22Rv1 (cell line): ENCODE data around the gene TMTC1.
"Not testable (repeated sequence)": the region's sequence is repeated elsewhere in the genome, so short reads cannot be mapped to it uniquely, and the experiment has no call there.

Experiments
- H3K27ac ChIP-seq: fragments of 450-650 bp; 2 replicates; pipeline ENCODE4 v1.5.1; 2017
- ZFX ChIP-seq: fragments of 450-650 bp; IDR thresholded peaks from 2 replicates; pipeline ENCODE4 v1.6.1; 2017; ENCODE audit warnings: antibody characterized with exemption, borderline replicate concordance
- TF ChIP-seq, protein P1 (sequence below): fragments of 450-650 bp; IDR thresholded peaks from 2 replicates; pipeline ENCODE4 v1.5.1; 2017; ENCODE audit warnings: mild to moderate bottlenecking

The TMTC1 gene

DNA sequence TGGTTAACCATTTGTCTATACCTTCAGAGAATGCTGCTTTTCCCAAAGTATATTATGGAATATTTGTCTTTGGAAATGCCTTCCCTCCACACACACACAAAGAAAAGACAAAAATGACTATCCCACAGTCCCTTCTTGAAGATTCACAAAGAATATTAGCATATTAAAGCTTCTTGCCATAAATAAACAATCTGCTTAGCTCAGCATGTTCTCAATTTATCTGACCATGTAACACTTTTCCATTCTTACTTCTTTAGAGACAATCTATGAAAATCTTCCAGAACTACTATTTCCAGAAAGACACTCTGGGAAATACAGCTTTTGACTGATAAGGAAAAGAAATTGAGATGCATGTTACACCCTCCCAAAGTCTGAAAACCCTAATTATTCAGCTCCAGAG, 227.4 kb downstream of the TMTC1 start:
- no peak for TF ChIP-seq ZFX
- TF ChIP-seq, protein P1, sequence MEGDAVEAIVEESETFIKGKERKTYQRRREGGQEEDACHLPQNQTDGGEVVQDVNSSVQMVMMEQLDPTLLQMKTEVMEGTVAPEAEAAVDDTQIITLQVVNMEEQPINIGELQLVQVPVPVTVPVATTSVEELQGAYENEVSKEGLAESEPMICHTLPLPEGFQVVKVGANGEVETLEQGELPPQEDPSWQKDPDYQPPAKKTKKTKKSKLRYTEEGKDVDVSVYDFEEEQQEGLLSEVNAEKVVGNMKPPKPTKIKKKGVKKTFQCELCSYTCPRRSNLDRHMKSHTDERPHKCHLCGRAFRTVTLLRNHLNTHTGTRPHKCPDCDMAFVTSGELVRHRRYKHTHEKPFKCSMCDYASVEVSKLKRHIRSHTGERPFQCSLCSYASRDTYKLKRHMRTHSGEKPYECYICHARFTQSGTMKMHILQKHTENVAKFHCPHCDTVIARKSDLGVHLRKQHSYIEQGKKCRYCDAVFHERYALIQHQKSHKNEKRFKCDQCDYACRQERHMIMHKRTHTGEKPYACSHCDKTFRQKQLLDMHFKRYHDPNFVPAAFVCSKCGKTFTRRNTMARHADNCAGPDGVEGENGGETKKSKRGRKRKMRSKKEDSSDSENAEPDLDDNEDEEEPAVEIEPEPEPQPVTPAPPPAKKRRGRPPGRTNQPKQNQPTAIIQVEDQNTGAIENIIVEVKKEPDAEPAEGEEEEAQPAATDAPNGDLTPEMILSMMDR: no peak
- H3K27ac ChIP-seq: no peak overlapping the region

GRCh38 chr12:29555451-29555850, 228.3 kb downstream of the TMTC1 start:
- H3K27ac ChIP-seq: not testable (repeated sequence)

DNA sequence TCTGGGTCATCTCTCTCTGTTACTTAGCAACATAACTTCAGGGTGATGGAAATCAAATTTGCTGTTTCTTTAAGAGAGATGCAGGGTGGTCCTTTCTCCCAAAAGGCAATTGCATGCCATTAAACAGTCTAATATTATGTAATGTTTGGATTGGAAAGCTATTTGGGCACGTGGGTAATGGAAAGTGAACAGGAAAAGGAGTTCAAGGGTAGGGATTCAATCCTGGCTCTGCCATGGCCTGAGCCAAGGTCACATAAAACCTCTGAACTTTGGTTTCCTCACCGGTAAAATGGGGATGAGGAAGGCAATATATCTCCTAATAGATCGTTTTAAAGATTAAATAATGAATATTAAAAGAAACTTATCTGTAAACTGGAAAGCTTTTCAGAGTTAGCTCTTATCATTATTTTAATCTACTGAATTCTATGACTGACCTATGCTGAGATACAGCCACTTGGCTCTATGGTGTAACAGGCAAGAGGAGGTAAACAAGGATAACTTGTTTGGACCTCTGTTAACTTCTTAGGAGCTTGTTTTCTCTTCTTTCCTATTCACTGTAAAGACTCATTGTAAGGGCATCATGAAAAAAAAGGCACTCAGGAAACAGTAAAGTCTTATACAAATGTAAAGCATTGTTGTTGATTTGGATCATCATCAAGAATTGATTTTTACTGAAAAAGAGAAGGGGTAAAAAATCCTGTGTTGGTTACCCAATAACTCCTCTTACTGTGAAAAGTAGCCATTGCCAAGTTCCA, 230.6 kb downstream of the TMTC1 start:
- no peak for TF ChIP-seq ZFX
- TF ChIP-seq, protein P1: no peak
- no peak overlapping the region for H3K27ac ChIP-seq

DNA sequence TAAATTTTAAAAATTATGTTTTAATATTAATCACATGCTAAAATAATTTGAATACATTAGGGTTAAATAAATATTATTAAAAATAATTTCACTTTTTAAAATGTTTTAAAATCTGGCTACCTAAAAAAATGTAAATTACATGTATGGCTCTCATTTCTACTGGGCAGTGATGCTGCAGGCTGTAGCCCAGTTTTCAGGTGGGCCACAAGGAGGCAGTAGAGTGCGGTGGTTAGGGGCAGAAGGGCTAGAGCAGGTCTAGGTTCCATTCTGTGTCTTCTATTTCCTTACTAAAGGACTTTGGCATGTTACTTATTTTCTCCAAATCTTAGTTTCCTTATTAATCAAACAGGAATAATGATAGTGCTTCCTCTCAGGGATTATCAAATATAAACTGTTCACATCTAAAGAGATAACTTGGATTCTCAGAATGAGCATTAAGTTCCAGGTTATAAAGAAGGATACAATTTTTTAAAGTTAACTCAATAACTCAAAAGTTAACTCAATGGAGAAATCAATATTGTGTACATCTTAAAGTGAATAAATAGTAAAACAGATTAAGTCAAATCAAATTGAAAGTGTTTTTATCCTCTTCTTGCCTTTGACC, 231.3 kb downstream of the TMTC1 start:
- H3K27ac ChIP-seq: no peak overlapping the region
- no peak for TF ChIP-seq ZFX
- TF ChIP-seq, protein P1: peak; percentile 99

DNA sequence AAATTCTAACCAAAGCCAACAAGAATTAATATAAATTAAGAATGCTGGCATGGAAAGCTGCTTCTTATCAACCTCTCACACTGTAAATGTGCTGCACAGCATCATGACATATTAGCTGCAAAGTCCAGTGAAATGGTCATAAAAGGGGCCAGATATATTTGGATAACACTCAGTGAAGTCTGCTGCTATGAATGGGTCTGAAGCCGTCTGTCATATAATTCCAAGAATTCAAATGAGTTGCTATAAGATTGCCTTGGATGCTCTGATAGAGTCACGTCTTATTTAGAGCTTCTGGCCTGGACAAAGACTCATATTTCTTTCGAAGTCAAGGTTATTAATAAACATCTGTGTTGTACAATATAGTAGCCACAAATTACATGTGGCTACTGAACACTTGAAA, 231.9 kb downstream of the TMTC1 start:
- TF ChIP-seq ZFX: no peak
- TF ChIP-seq, protein P1: no peak

DNA sequence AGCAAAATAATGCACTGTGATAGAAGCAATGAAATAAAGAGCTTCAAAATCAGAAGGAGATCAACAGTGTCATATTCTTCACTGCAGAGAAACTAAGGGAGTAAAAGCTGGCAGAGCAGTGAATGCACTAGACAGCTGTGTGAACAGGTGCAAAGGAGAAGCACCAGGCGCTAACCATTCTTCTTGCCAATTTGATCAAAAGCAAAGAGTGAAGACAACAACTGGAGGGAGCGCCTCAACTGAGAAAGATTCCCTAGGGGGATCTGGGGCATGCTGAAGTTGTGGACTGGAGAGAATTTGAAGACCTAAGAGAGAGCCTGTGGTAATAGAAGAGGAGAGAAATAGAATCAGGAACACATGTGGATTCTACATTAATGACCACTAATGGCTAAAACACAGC, 235.9 kb downstream of the TMTC1 start:
- H3K27ac ChIP-seq: no peak overlapping the region
- TF ChIP-seq ZFX: no peak
- TF ChIP-seq, protein P1: no peak

More for the DNA sequence above, 231.9 kb downstream of the TMTC1 start:
- no peak overlapping the region for H3K27ac ChIP-seq

GRCh38 chr12:29547151-29547632, 236.6 kb downstream of the TMTC1 start:
- no peak overlapping the region for H3K27ac ChIP-seq
- TF ChIP-seq ZFX: no peak
- TF ChIP-seq, protein P1: no peak
